Fibroblast of skin of right quadriceps (primary cell): Measurements from ENCODE around the gene TAS1R3.

ENCODE experiments used
- DNase-seq: peaks from one replicate; pipeline ENCODE4 v3.0.0-alpha.2; 2013

Gene TAS1R3

GRCh38 chr1:1295154-1295923, 35.7 kb upstream of the TAS1R3 start:
- no peak for DNase-seq

- DNase-seq = no peak
Observed at GRCh38 chr1:1296070-1297061, 34.7 kb upstream of the TAS1R3 start.

GRCh38 chr1:1297802-1298424, 33.2 kb upstream of the TAS1R3 start:
- no peak for DNase-seq

GRCh38 chr1:1298861-1299685, 32.0 kb upstream of the TAS1R3 start:
- DNase-seq = peak; percentile 12

- DNase-seq = no peak
Observed at GRCh38 chr1:1299686-1300351, 31.3 kb upstream of the TAS1R3 start.

- no peak for DNase-seq
Observed at GRCh38 chr1:1300352-1300739, 30.7 kb upstream of the TAS1R3 start.

- no peak for DNase-seq
Observed at GRCh38 chr1:1302006-1302430, 29.1 kb upstream of the TAS1R3 start.

GRCh38 chr1:1302951-1303509, 28.1 kb upstream of the TAS1R3 start:
- no peak for DNase-seq

GRCh38 chr1:1303736-1304135, 27.3 kb upstream of the TAS1R3 start:
- no peak for DNase-seq

GRCh38 chr1:1304331-1305299, 26.5 kb upstream of the TAS1R3 start:
- DNase-seq = peak; percentile 82

- DNase-seq = peak; percentile 79
Observed at GRCh38 chr1:1305300-1306069, 25.6 kb upstream of the TAS1R3 start.

GRCh38 chr1:1306070-1306660, 24.9 kb upstream of the TAS1R3 start:
- DNase-seq = peak; percentile 22

- DNase-seq = no peak
Observed at GRCh38 chr1:1306661-1307260, 24.3 kb upstream of the TAS1R3 start.

- DNase-seq = no peak
Observed at GRCh38 chr1:1307261-1307922, 23.7 kb upstream of the TAS1R3 start.

GRCh38 chr1:1307923-1308755, 22.9 kb upstream of the TAS1R3 start, which contains the start of the genes ACAP3 and PUSL1:
ACAP3 (minus strand) TSS chr1:1307930; CDS start chr1:1307815, 115 bp downstream.
PUSL1 (plus strand) TSS chr1:1308597; CDS start chr1:1308644, 47 bp downstream.
- peak; percentile 94 for DNase-seq

- no peak for DNase-seq
Observed at GRCh38 chr1:1308756-1309250, 22.3 kb upstream of the TAS1R3 start.
